K562 treated with DMSO at 1 percent for 48 hours (cell line): ENCODE data around the gene OR4C13. TPM values are rescaled to one million over a fixed set of nuclear protein-coding genes. Genes with fewer than 3 reads are reported as not detected.

Experiments
- total RNA-seq: library from RNA; unstranded; fragments of 300-600 nt; gene quantifications from 2 replicates; pipeline ENCODE4 v1.2.3, GENCODE V29; 2022; ENCODE audit warnings: low replicate concordance; ENCODE audit errors: extremely low read depth

The OR4C13 gene
- total RNA-seq = not detected in 2 replicates

DNA sequence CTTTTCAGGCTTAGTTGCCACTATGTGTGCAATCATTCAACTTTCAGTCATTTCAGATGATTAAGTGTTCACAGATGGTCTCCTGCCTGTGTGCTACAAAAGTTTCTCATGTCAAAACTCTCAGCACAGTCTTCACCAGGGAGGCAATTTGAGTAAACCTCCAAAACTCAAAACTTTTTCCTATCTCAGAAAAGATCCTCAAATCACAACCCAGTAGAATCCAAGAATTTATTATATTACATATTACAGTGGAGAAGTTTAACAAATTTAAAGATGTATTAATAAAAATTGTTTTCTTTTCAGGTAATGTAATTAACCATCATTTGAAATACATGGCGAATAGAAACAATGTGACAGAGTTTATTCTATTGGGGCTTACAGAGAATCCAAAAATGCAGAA is at the start of gene OR4C13:
TSS of gene OR4C13 (plus strand) at position 301 of the 400 bp plus-strand sequence. CDS start at position 333, 32 bp downstream.

DNA sequence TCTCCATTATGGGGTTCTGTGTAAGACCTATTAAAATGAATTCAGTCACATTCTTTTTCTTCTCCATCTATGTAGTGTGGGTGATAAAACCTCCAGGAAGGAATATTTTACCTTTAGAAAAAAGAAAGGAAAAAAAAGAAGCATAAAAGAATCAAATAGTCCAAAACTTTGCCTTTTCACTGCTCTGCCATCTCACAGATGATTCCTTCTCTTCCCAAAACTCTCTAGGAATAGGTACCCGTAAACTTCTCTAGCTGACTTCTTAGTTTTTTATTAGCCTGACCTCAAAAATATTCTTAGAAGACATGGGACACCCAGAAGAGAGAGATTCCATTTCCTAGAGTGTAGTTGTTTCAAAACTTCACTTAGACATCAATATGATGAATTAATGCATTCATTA is 30.2 kb downstream of the OR4C13 start, which contains the start of gene OR4C12:
TSS of gene OR4C12 (minus strand) at position 101 of the 400 bp plus-strand sequence. CDS start at position 67, 34 bp downstream.

Other genes starting within 250 kb of the OR4C13 start
- not detected in 2 replicates for gene OR4C12, start 30.1 kb downstream of the OR4C13 start, total RNA-seq
- not detected in 2 replicates for gene OR4C45, start 80.5 kb downstream of the OR4C13 start, total RNA-seq